NB4 (cell line): ENCODE results near the gene RABGAP1.

Experiments used
- DNase-seq: peaks from one replicate; pipeline ENCODE4 v3.0.0; 2010; ENCODE audit warnings: low read depth
- H3K4me3 ChIP-seq: one replicate; pipeline ENCODE4 v1.5.1; 2011; ENCODE audit warnings: mild to moderate bottlenecking, low read depth, low read length, moderate library complexity
- MYC ChIP-seq: IDR thresholded peaks from 2 replicates; pipeline ENCODE4 v1.6.1; 2011; ENCODE audit warnings: low read depth, low read length
- POLR2A ChIP-seq: IDR thresholded peaks from 2 replicates; pipeline ENCODE4 v1.6.1; 2011; ENCODE audit warnings: mild to moderate bottlenecking; ENCODE audit not compliant: insufficient read length; ENCODE audit errors: extremely low read depth
- TF ChIP-seq, protein P1 (sequence below): IDR thresholded peaks from 2 replicates; pipeline ENCODE4 v1.6.1; 2011; ENCODE audit warnings: low read depth, low read length
- TF ChIP-seq, protein P2 (sequence below): IDR thresholded peaks from one replicate; pipeline ENCODE4 v1.5.1; 2012; ENCODE audit warnings: low read depth, low read length

RABGAP1 gene

DNA sequence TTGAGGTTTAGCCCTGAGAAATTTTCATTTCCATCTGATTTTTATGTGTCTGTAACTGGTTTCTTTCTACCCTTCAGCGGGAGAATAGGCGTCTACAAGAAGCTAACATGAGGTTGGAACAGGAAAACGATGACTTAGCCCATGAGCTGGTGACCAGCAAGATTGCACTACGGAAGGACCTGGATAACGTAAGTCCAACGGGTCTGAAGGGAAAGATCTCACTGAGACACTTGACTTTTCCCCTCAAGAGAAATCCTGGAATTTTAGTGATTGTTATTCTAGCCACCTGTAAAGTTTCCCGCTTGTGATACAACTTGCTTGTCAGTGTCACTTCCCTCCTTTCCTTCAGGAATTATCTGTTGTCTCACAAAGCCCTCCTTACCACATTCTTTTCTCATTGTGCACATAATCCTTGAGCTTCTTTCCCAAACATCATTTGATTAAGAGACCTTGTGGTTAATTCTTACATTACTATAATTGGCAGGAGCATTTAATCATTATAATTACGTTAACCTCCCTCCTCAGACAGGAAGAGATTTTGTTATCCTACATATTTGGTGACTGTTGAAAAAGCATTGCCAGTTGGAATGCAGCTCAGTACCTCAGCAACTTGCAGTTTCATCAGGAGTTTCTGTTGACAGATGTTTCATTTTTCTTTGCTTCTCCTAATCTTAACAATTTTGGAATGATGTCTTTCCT lies 149.5 kb downstream of the RABGAP1 start:
- no peak overlapping the region for H3K4me3 ChIP-seq
- DNase-seq, result no peak
- TF ChIP-seq MYC, result no peak
- TF ChIP-seq POLR2A, result no peak
- TF ChIP-seq, protein P1, sequence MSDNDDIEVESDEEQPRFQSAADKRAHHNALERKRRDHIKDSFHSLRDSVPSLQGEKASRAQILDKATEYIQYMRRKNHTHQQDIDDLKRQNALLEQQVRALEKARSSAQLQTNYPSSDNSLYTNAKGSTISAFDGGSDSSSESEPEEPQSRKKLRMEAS, result no peak
- TF ChIP-seq, protein P2, sequence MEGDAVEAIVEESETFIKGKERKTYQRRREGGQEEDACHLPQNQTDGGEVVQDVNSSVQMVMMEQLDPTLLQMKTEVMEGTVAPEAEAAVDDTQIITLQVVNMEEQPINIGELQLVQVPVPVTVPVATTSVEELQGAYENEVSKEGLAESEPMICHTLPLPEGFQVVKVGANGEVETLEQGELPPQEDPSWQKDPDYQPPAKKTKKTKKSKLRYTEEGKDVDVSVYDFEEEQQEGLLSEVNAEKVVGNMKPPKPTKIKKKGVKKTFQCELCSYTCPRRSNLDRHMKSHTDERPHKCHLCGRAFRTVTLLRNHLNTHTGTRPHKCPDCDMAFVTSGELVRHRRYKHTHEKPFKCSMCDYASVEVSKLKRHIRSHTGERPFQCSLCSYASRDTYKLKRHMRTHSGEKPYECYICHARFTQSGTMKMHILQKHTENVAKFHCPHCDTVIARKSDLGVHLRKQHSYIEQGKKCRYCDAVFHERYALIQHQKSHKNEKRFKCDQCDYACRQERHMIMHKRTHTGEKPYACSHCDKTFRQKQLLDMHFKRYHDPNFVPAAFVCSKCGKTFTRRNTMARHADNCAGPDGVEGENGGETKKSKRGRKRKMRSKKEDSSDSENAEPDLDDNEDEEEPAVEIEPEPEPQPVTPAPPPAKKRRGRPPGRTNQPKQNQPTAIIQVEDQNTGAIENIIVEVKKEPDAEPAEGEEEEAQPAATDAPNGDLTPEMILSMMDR, result no peak

DNA sequence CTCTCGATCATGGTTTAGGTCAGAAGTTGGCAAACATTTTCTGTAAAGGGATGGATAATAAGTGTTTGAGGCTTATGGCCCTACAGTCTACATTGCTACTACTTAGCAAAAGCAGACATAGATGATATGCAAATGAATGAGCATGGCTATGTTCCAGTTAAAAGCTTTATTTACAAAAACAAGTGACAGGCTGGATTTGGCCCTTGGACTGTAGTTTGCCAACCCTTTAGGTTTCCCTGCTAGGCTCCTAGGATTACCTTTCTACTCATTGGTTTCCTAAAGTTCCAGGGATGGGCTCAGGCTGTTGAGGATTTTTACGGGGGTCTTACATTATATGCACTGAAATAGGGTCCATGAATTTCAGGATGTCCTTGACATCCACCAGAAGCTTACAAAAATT lies 150.1 kb downstream of the RABGAP1 start:
- no peak for DNase-seq
- H3K4me3 ChIP-seq, result no peak overlapping the region
- TF ChIP-seq, protein P2, result no peak

DNA sequence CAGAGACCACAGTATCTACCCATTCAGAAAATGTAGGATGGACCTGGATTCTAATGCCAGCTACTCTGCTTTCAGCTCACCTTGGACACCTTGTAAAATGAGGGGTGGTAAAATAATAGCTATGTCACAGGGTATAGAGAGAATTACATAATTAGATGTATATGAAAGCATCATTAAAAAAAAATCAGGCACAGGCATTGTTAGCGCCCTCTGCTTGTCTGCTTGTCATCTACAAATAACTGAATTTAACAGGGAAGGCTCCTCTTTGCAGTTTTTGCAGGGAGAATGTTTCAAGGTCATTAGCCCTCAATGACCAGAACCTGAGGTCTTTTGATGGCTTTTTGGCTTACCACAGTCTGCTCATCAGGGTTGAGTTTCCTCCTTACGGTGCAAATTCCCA lies 150.6 kb downstream of the RABGAP1 start:
- DNase-seq, result no peak
- no peak overlapping the region for H3K4me3 ChIP-seq
- TF ChIP-seq, protein P1, result no peak
- TF ChIP-seq POLR2A (no peak), MYC (no peak)
- TF ChIP-seq, protein P2, result no peak

DNA sequence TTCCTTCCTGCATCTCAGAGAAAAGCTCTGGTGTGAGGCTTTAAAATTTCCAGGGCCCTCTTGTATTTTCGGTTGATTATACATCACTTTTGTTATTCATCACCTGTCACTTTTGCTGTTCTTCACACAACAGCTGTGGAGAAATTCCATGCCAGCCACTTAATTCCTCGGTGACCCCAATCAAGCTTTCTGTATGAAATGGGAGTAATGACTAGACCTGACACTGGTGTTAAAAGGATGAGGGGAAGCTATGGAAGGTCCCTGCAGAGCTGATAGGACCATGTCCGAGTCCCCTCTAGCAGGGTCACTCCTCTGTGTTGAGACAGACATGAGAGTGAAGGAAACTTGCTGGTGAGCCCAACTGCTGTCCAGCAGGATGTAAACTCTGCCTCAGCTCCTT lies 152.3 kb downstream of the RABGAP1 start:
- H3K4me3 ChIP-seq, result no peak overlapping the region
- DNase-seq, result no peak
- TF ChIP-seq, protein P2, result no peak
- TF ChIP-seq, protein P1, result no peak
- no peak for TF ChIP-seq POLR2A
- TF ChIP-seq MYC, result no peak

DNA sequence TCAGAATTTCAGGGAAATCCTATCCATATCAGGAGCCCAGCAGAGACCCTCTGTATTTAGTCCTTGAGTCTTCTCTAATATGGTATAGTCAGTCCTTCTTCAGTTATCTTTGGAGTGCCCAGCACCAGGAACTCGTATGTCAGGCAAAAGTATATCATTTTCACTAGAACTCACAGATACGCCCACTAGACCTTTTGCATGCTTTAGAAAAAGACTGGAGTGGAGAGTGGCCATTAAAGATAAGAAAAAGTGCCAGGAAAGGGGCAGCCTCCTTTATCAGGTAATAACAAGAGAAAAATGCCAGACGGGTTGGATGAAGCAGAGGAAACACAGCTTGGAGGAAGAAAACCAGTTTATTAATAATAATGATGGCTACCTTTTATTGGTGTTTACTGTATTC lies 156.2 kb downstream of the RABGAP1 start:
- TF ChIP-seq POLR2A (no peak), MYC (no peak)
- TF ChIP-seq, protein P2, result no peak
- TF ChIP-seq, protein P1, result no peak
- no peak overlapping the region for H3K4me3 ChIP-seq
- DNase-seq, result no peak

DNA sequence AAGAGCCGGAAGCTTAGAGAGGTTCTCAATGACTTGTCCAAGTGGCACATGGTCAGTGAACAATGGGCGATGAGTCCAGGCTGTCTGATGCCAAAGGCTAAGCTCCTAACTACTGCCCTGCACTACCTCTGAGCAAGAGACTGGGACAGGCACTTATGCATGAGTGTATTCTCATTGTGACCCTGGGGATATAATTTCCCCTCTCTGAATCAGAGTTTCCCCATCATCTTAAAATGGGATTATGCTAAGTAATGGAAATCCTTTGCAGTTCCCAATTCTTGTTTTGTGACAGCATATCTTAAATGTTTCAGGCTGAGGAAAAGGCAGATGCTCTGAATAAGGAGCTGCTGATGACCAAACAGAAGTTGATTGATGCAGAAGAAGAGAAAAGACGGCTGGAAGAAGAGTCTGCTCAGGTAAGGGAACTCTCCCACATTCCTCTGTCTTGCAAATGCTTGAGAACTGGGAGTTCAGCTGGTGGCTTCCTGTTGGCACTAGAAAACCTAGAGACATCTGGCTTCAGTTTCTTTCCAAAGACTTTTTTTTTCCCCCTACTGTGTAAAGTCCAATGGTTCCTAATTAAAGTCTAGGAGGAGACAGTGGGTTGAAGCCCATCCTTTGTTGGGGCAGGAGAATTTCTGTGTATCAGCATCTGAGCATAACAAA lies 156.7 kb downstream of the RABGAP1 start:
- TF ChIP-seq, protein P1, result no peak
- TF ChIP-seq MYC (no peak), POLR2A (no peak)
- TF ChIP-seq, protein P2, result no peak
- H3K4me3 ChIP-seq, result no peak overlapping the region
- no peak for DNase-seq
